ENCODE results near the gene ADORA2A. TPM values are rescaled to one million over a fixed set of nuclear protein-coding genes. Genes with fewer than 3 reads are reported as not detected.

ADORA2A gene
- total RNA-seq, 1 donor, result 0.45 TPM

- H3K4me3 ChIP-seq (ENCODE audit: low read depth, low read length), result no peak overlapping the region
- no peak for TF ChIP-seq CTCF (IDR thresholded peaks at IDR 0.05; ENCODE audit: insufficient read depth, low read length)
- DNase-seq (ENCODE audit: low read depth), result no peak
These were observed 6.4 kb upstream of the ADORA2A start for GRCh38 chr22:24420977-24421343.

GRCh38 chr22:24421428-24421931 lies 5.9 kb upstream of the ADORA2A start:
- no peak for DNase-seq (ENCODE audit: low read depth)
- TF ChIP-seq CTCF (IDR thresholded peaks at IDR 0.05; ENCODE audit: insufficient read depth, low read length), result peak; percentile 12

GRCh38 chr22:24422102-24422665 lies 5.2 kb upstream of the ADORA2A start:
- peak; percentile 12 for DNase-seq (ENCODE audit: low read depth)
- H3K4me3 ChIP-seq (ENCODE audit: low read depth, low read length), result no peak overlapping the region
- TF ChIP-seq CTCF (IDR thresholded peaks at IDR 0.05; ENCODE audit: insufficient read depth, low read length), result no peak

More at GRCh38 chr22:24421428-24421931, 5.9 kb upstream of the ADORA2A start:
- no peak overlapping the region for H3K4me3 ChIP-seq (ENCODE audit: low read depth, low read length)

- H3K4me3 ChIP-seq (ENCODE audit: low read depth, low read length), result peak overlapping the region; percentile 65
- DNase-seq (ENCODE audit: low read depth), result peak; percentile 14
- peak; percentile 58 for TF ChIP-seq CTCF (IDR thresholded peaks at IDR 0.05; ENCODE audit: insufficient read depth, low read length)
These were observed 3.8 kb upstream of the ADORA2A start for GRCh38 chr22:24423519-24424000.

- DNase-seq (ENCODE audit: low read depth), result no peak
- TF ChIP-seq CTCF (IDR thresholded peaks at IDR 0.05; ENCODE audit: insufficient read depth, low read length), result no peak
- peak overlapping the region; percentile 65 for H3K4me3 ChIP-seq (ENCODE audit: low read depth, low read length)
These were observed 3.1 kb upstream of the ADORA2A start for GRCh38 chr22:24424001-24424900.

GRCh38 chr22:24424901-24425775 lies 2.3 kb upstream of the ADORA2A start:
- TF ChIP-seq CTCF (IDR thresholded peaks at IDR 0.05; ENCODE audit: insufficient read depth, low read length), result no peak
- no peak overlapping the region for H3K4me3 ChIP-seq (ENCODE audit: low read depth, low read length)
- no peak for DNase-seq (ENCODE audit: low read depth)

Measured in fibroblast of the aortic adventitia (primary cell).